GM12891 (cell line): ENCODE data around the gene ACOD1.

Source experiments
- POLR2A ChIP-seq: IDR thresholded peaks from 2 replicates; pipeline ENCODE4 v1.6.1; 2011; ENCODE audit warnings: low read depth, low read length, control low read depth
- POU2F2 ChIP-seq: IDR thresholded peaks from 2 replicates; pipeline ENCODE4 v1.6.1; 2011; ENCODE audit warnings: low read depth, mild to moderate bottlenecking, control low read depth, low read length, moderate library complexity

DNA sequence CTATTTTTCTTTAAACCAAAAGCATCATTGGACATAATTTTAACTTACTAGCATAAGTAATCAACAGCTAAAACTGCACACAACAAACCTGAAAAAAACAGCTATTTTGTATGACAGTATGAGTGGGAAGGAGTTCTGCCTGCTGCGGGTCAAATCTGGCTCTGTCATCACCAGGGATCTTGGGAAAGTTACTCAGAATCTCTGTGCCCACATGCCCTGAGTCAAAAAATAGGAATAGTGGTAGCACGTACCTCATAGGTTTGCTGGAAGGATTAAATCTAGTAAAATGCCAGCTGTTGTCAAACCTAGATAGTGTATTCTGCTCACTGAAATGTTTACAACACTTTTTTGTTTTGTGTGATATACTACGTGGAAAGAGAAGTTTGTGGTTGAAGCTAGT, 44.7 kb downstream of the ACOD1 start:
- TF ChIP-seq POLR2A (no peak), POU2F2 (no peak)
